ENCODE data around the gene TMEM238. TPM values are rescaled to one million over a fixed set of nuclear protein-coding genes. Genes with fewer than 3 reads are reported as not detected.
A peak's percentile ranks its signal among the peaks of the same experiment; 100 is the strongest.

Gene TMEM238
- total RNA-seq, 2 experiments from 2014 or later = 9.4 to 10.6 TPM

- DNase-seq (no peak), ATAC-seq (no peak)
- Mint-ChIP-seq H3K4me3 (no peak overlapping the region), H3K9me3 (no peaks in the 10 kb centered on the region), H3K27ac (no peak overlapping the region), H3K36me3 (ENCODE audit: low read depth) (peaks cover 21% of the 10 kb centered on the region), H3K4me1 (ENCODE audit: low read depth) (peaks cover 5% of the 10 kb centered on the region), H3K27me3 (peaks cover under 1% of the 10 kb centered on the region)
- ChIA-PET CTCF (no interaction called here), POLR2A (interaction anchor here (0.6 to 1.6 kb wide), 3 partner anchors 39 to 322 kb away, joined by 3 to 6 read pairs (median 3); partner anchors contain the start of gene TMEM238)
- intact Hi-C loops (cut with micrococcal nuclease) = no loop called here
- TF ChIP-seq CTCF (IDR thresholded peaks at IDR 0.05) = no peak
Measured at GRCh38 chr19:55345101-55345817, 38.8 kb downstream of the TMEM238 start.

GRCh38 chr19:55344444-55344843, 39.6 kb downstream of the TMEM238 start:
- Mint-ChIP-seq H3K27me3 (no peaks in the 10 kb centered on the region), H3K4me3 (no peak overlapping the region), H3K9me3 (no peaks in the 10 kb centered on the region), H3K36me3 (ENCODE audit: low read depth) (peaks cover 21% of the 10 kb centered on the region), H3K4me1 (ENCODE audit: low read depth) (peaks cover 5% of the 10 kb centered on the region), H3K27ac (no peak overlapping the region)
- POLR2A ChIA-PET = interaction anchor here (1.6 kb wide), 1 partner anchor 45 kb away, joined by 6 read pairs; no protein-coding TSS in a partner anchor
- no peak for TF ChIP-seq CTCF (IDR thresholded peaks at IDR 0.05)
- intact Hi-C loops (cut with micrococcal nuclease) = no loop called here
- CTCF ChIA-PET = no interaction called here
- no peak for DNase-seq
- ATAC-seq = no peak

- CTCF ChIA-PET = interaction anchor here (1.8 kb wide), 1 partner anchor 43 kb away, joined by 5 read pairs; the partner anchor contains the start of gene TMEM238
- no peak for DNase-seq
- Mint-ChIP-seq H3K27ac (no peak overlapping the region), H3K4me1 (ENCODE audit: low read depth) (peaks cover 12% of the 10 kb centered on the region), H3K36me3 (ENCODE audit: low read depth) (peaks cover 18% of the 10 kb centered on the region), H3K27me3 (no peaks in the 10 kb centered on the region), H3K9me3 (no peaks in the 10 kb centered on the region), H3K4me3 (peak overlapping the region; percentile 90)
- POLR2A ChIA-PET = interaction anchor here (0.6 to 1.7 kb wide), 3 partner anchors 42 to 82 kb away, joined by 3 to 6 read pairs (median 3); partner anchors contain the start of gene PPP6R1
- no peak for ATAC-seq
- intact Hi-C loops (cut with micrococcal nuclease) = no loop called here
- TF ChIP-seq CTCF (IDR thresholded peaks at IDR 0.05) = no peak
Measured at GRCh38 chr19:55341595-55342531, 42.2 kb downstream of the TMEM238 start.

GRCh38 chr19:55341171-55341588, 42.9 kb downstream of the TMEM238 start:
- no peak for TF ChIP-seq CTCF (IDR thresholded peaks at IDR 0.05)
- intact Hi-C loops (cut with micrococcal nuclease) = no loop called here
- peaks cover 3% of the 10 kb centered on the region for H3K27me3 Mint-ChIP-seq
- ChIA-PET POLR2A (interaction anchor here (0.6 to 1.7 kb wide), 3 partner anchors 42 to 82 kb away, joined by 3 to 6 read pairs (median 3); partner anchors contain the start of gene PPP6R1), CTCF (interaction anchor here (0.7 to 1.8 kb wide), 3 partner anchors 9 to 43 kb away, joined by 3 to 5 read pairs (median 3); partner anchors contain the start of gene TMEM238)
- DNase-seq = peak; percentile 80
- H3K9me3 Mint-ChIP-seq = no peaks in the 10 kb centered on the region
- peaks cover 12% of the 10 kb centered on the region for H3K4me1 Mint-ChIP-seq (ENCODE audit: low read depth)
- peaks cover 18% of the 10 kb centered on the region for H3K36me3 Mint-ChIP-seq (ENCODE audit: low read depth)
- H3K4me3 Mint-ChIP-seq = peak overlapping the region; percentile 90
- H3K27ac Mint-ChIP-seq = peak overlapping the region; percentile 91
- no peak for ATAC-seq
